Stimulated activated naive CD4-positive, alpha-beta T cell treated with Interleukin-2 at 50 U/mL for 16 hours (primary cell): ENCODE data around the gene LCP1.
"Not testable (repeated sequence)": the region's sequence is repeated elsewhere in the genome, so short reads cannot be mapped to it uniquely, and the experiment has no call there.

Experiments
- DNase-seq: peaks from one replicate; lab custom pipeline; 2025; lab: John Stamatoyannopoulos, UW

Gene LCP1

GRCh38 chr13:46181377-46181839 is 569 bp downstream of the LCP1 start:
- no peak for DNase-seq

- DNase-seq, result no peak
Measured at GRCh38 chr13:46179969-46180763, 1.8 kb downstream of the LCP1 start.

GRCh38 chr13:46179491-46179908 is 2.5 kb downstream of the LCP1 start:
- DNase-seq, result peak; percentile 77

- no peak for DNase-seq
Measured at GRCh38 chr13:46178821-46179220, 3.2 kb downstream of the LCP1 start.

GRCh38 chr13:46178143-46178542 is 3.8 kb downstream of the LCP1 start:
- no peak for DNase-seq

- DNase-seq, result no peak
Measured at GRCh38 chr13:46176756-46177155, 5.2 kb downstream of the LCP1 start.

GRCh38 chr13:46173656-46174055 is 8.3 kb downstream of the LCP1 start:
- DNase-seq, result peak; percentile 16

- peak; percentile 16 for DNase-seq
Measured at GRCh38 chr13:46172531-46172991, 9.4 kb downstream of the LCP1 start.

- no peak for DNase-seq
Measured at GRCh38 chr13:46171739-46172138, 10.2 kb downstream of the LCP1 start.

GRCh38 chr13:46171217-46171616 is 10.8 kb downstream of the LCP1 start:
- no peak for DNase-seq

- no peak for DNase-seq
Measured at GRCh38 chr13:46170687-46171086, 11.3 kb downstream of the LCP1 start.

- no peak for DNase-seq
Measured at GRCh38 chr13:46170268-46170667, 11.7 kb downstream of the LCP1 start.

- DNase-seq, result no peak
Measured at GRCh38 chr13:46169758-46170157, 12.2 kb downstream of the LCP1 start.

- no peak for DNase-seq
Measured at GRCh38 chr13:46168783-46169182, 13.2 kb downstream of the LCP1 start.

GRCh38 chr13:46168341-46168740 is 13.6 kb downstream of the LCP1 start:
- peak; percentile 65 for DNase-seq

- no peak for DNase-seq
Measured at GRCh38 chr13:46166947-46167610, 14.9 kb downstream of the LCP1 start.

GRCh38 chr13:46166224-46166584 is 15.8 kb downstream of the LCP1 start:
- DNase-seq, result no peak

- peak; percentile 49 for DNase-seq
Measured at GRCh38 chr13:46165485-46166223, 16.3 kb downstream of the LCP1 start.

- no peak for DNase-seq
Measured at GRCh38 chr13:46164661-46165060, 17.3 kb downstream of the LCP1 start.

- not testable (repeated sequence) for DNase-seq
Measured at GRCh38 chr13:46162741-46163140, 19.2 kb downstream of the LCP1 start.

- no peak for DNase-seq
Measured at GRCh38 chr13:46160471-46161066, 21.4 kb downstream of the LCP1 start.

GRCh38 chr13:46160065-46160464 is 21.9 kb downstream of the LCP1 start:
- DNase-seq, result no peak
